ENCODE measurements around the gene LRRK1.

GRCh38 chr15:101116681-101116976 is 197.5 kb downstream of the LRRK1 start:
- TF ChIP-seq CTCF (IDR thresholded peaks at IDR 0.05), result no peak
- TF ChIP-seq EZH2 (IDR thresholded peaks at IDR 0.05), result no peak
- TF ChIP-seq EZH2phosphoT487 (IDR thresholded peaks at IDR 0.05), result no peak

All from neural progenitor cell (in vitro differentiated cells).